A549 (cell line): ENCODE results near the gene GPT2. TPM values are rescaled to one million over a fixed set of nuclear protein-coding genes. Genes with fewer than 3 reads are reported as not detected.

ENCODE experiments used
- ATAC-seq, 2 experiments: fragments of 200-7000 bp in 1 of 2; fragments of >200 bp in 1 of 2; cut with Nextera tagmentation in 1 of 2; cut with Tn5 transposase in 1 of 2; 3 replicates each; pipeline versions ENCODE4 v1.8.0 to v1.9.1; 2018 to 2020; ENCODE audit warnings: mild to moderate bottlenecking in 1 of 2, moderate library complexity in 1 of 2
- CTCF ChIA-PET: fragments of 300-600 bp; sonication (Branson Sonifier 250); formaldehyde crosslinking; extraction: SDS; loops from one replicate; lab custom pipeline; 2021; ENCODE audit warnings: antibody characterized with exemption, inconsistent platforms; lab: Yijun Ruan, JAX
- POLR2A ChIA-PET: fragments of 350-600 bp; formaldehyde crosslinking; extraction: SDS; loops from one replicate; lab custom pipeline; 2021; ENCODE audit warnings: antibody characterized with exemption, inconsistent platforms; lab: Yijun Ruan, JAX
- DNase-seq, 2 experiments: peaks; one replicate each; pipeline versions ENCODE4 v3.0.0 to v3.0.0-alpha.2; 2011 to 2016; ENCODE audit warnings: low read depth in 1 of 2, low spot score in 1 of 2
- FAIRE-seq: peaks from 2 replicates; lab custom pipeline; 2011; peaks lifted over from hg19 to GRCh38; lab: Jason Lieb, UNC
- H3K27ac ChIP-seq, 2 experiments: fragments of >200 bp; sonication (Bioruptor Twin); formaldehyde crosslinking; 3 replicates each; pipeline ENCODE4 v1.5.1; 2016 to 2017
- H3K4me1 ChIP-seq: fragments of >200 bp; sonication (Bioruptor Twin); formaldehyde crosslinking; 3 replicates; pipeline ENCODE4 v1.6.1; 2016
- H3K4me2 ChIP-seq: fragments of >200 bp; sonication (Bioruptor Twin); formaldehyde crosslinking; 3 replicates; pipeline ENCODE4 v1.6.1; 2016
- H3K4me3 ChIP-seq: fragments of >200 bp; sonication (Bioruptor Twin); formaldehyde crosslinking; 3 replicates; pipeline ENCODE4 v1.5.1; 2016
- H3K9me3 ChIP-seq: fragments of >200 bp; sonication (Bioruptor Twin); formaldehyde crosslinking; 3 replicates; pipeline ENCODE4 v1.6.1; 2016
- CEBPB ChIP-seq, 2 experiments: fragments of >200 bp in 1 of 2; sonication (Bioruptor Twin) in 1 of 2; formaldehyde crosslinking in 1 of 2; IDR thresholded peaks; 2 replicates each; pipeline ENCODE4 v1.6.1; 2012 to 2016
- GATA3 ChIP-seq: IDR thresholded peaks from 2 replicates; pipeline ENCODE4 v1.6.1; 2012; ENCODE audit warnings: borderline replicate concordance
- HDAC2 ChIP-seq: fragments of 200-600 bp; sonication (generic); IDR thresholded peaks from 2 replicates; pipeline ENCODE4 v1.6.1; 2016
- KDM5A ChIP-seq: fragments of 200-600 bp; sonication (generic); IDR thresholded peaks from 2 replicates; pipeline ENCODE4 v1.6.1; 2016; ENCODE audit warnings: antibody characterized with exemption, mild to moderate bottlenecking
- MYC ChIP-seq: IDR thresholded peaks from 2 replicates; pipeline ENCODE4 v1.6.1; 2012; ENCODE audit warnings: mild to moderate bottlenecking, inconsistent platforms, low read length, improper control_type of control experiment, borderline replicate concordance
- NPAS2 ChIP-seq: fragments of 250-450 bp; sonication (Bioruptor Pico); IDR thresholded peaks from 2 replicates; pipeline ENCODE4 v1.8.0; 2022; ENCODE audit warnings: mild to moderate bottlenecking, moderate library complexity, borderline replicate concordance
- RAD21 ChIP-seq, 2 experiments: fragments of >200 bp in 1 of 2; sonication (Bioruptor Twin) in 1 of 2; formaldehyde crosslinking in 1 of 2; IDR thresholded peaks in 1 of 2; conservative IDR thresholded peaks in 1 of 2; 2 replicates in 1 of 2; 3 replicates in 1 of 2; pipeline ENCODE4 v1.6.1; 2012 to 2018; ENCODE audit warnings: inconsistent platforms in 1 of 2
- SMC3 ChIP-seq: fragments of >200 bp; sonication (Bioruptor Twin); formaldehyde crosslinking; IDR thresholded peaks from 3 replicates; pipeline ENCODE4 v1.6.1; 2018; ENCODE audit warnings: inconsistent platforms
- WGBS: methylation state at CpG from one replicate; pipeline ENCODE4 v1.1.6; 2017; ENCODE audit errors: missing lambda C conversion rate; 5-methylcytosine and 5-hydroxymethylcytosine counted together
- polyA plus RNA-seq, 4 experiments: library from polyadenylated mRNA; depleted of rRNA in 3 of 4; stranded (reverse); fragments of >200 nt; fragmentation: RNase III in 1 of 4; extraction: RNeasy Plus Mini Kit Qiagen cat#74134 plus additional on column Dnase treatment in 1 of 4; gene quantifications; 2 replicates in 3 of 4; 3 replicates in 1 of 4; pipeline ENCODE4 v1.2.3, GENCODE V29; 2011 to 2017
- TF ChIP-seq, protein P1 (sequence below): IDR thresholded peaks from 2 replicates; pipeline ENCODE4 v1.6.1; 2012
- TF ChIP-seq, protein P2 (sequence below): fragments of >200 bp; sonication (Bioruptor Twin); formaldehyde crosslinking; IDR thresholded peaks from 3 replicates; pipeline ENCODE4 v1.5.1; 2016
- TF ChIP-seq, protein P3 (sequence below): fragments of 250-450 bp; sonication (Bioruptor Pico); IDR thresholded peaks from 2 replicates; pipeline ENCODE4 v1.5.0; 2021; ENCODE audit warnings: mild to moderate bottlenecking, moderate library complexity, borderline replicate concordance
- TF ChIP-seq, protein P4 (sequence below): fragments of 450-650 bp; IDR thresholded peaks from 2 replicates; pipeline ENCODE4 v1.6.1; 2014; ENCODE audit warnings: antibody characterized with exemption
- TF ChIP-seq, protein P5 (sequence below): fragments of 150-350 bp; IDR thresholded peaks from 2 replicates; pipeline ENCODE4 v1.6.1; 2014; ENCODE audit warnings: low read depth, mild to moderate bottlenecking, low read length

GPT2 gene
- polyA plus RNA-seq, 2 of the 4 experiments (the other 2 are of a cell fraction) = 8.9 to 15.3 TPM

DNA sequence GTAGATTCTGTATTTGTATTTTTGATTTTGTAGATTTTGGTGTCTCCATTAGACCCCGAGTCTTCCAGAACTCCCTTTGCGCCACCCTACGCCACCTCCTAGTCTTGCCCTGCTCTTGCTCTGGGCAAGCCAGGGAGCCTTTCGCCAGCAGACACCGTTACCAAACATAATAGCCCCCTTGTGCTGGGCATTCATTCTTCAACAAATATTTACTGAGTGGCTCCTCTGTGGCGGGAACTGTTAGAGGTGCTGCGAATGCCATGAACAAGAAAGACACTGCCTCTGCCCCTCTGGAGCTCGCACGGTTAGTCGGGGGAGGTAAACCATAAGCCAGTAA, 841 bp upstream of the GPT2 start (continued):
- no peak for TF ChIP-seq RAD21 (conservative IDR thresholded peaks at IDR 0.05 in 1 of 2, IDR thresholded peaks at IDR 0.05 in 1 of 2)
- no peak for TF ChIP-seq HDAC2
- TF ChIP-seq, protein P1, sequence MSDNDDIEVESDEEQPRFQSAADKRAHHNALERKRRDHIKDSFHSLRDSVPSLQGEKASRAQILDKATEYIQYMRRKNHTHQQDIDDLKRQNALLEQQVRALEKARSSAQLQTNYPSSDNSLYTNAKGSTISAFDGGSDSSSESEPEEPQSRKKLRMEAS = no peak
- TF ChIP-seq SMC3 = no peak
- TF ChIP-seq, protein P2, sequence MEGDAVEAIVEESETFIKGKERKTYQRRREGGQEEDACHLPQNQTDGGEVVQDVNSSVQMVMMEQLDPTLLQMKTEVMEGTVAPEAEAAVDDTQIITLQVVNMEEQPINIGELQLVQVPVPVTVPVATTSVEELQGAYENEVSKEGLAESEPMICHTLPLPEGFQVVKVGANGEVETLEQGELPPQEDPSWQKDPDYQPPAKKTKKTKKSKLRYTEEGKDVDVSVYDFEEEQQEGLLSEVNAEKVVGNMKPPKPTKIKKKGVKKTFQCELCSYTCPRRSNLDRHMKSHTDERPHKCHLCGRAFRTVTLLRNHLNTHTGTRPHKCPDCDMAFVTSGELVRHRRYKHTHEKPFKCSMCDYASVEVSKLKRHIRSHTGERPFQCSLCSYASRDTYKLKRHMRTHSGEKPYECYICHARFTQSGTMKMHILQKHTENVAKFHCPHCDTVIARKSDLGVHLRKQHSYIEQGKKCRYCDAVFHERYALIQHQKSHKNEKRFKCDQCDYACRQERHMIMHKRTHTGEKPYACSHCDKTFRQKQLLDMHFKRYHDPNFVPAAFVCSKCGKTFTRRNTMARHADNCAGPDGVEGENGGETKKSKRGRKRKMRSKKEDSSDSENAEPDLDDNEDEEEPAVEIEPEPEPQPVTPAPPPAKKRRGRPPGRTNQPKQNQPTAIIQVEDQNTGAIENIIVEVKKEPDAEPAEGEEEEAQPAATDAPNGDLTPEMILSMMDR = no peak
- no peak for TF ChIP-seq MYC
- TF ChIP-seq, all 56 proteins: peak for 0

DNA sequence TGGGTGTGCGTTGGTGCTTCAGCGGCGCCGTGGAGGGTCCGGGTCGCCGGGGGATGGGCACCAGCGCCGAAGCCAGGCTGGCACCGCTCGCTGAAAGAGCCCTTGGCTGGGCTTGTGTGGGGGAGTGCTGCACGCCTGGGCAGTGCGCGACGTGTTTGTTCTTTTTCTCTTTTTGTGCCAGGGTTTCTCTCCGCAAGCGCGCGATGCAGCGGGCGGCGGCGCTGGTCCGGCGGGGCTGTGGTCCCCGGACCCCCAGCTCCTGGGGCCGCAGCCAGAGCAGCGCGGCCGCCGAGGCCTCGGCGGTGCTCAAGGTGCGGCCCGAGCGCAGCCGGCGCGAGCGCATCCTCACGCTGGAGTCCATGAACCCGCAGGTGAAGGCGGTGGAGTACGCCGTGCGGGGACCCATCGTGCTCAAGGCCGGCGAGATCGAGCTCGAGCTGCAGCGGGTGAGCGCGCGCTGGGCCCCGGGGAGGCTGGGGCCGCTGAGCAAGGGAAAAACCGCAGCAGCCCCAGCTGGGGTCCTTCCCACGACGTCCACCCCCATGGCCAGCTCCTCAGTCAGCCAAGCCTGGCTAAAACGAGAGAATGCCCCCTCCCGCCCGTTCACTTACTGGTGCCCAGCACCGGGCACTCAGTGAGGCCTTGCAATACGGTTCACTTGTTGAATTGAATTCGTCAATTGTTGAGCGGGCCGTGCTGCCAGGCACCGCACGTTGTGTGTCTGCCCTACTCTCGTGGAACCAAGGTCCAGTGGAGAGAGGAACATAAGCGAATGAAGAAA, 541 bp downstream of the GPT2 start:
- H3K4me1 ChIP-seq = peaks cover 18% of the 10 kb centered on the region; the same call in 2 of the 3 replicates
- ChIA-PET CTCF (interaction anchor here (1.0 to 7.4 kb wide), 9 partner anchors 24 to 64 kb away, joined by 3 to 47 read pairs (median 5); no protein-coding TSS in a partner anchor), POLR2A (interaction anchor here (1.1 to 1.3 kb wide), 3 partner anchors 14 to 95 kb away, joined by 5 to 8 read pairs (median 6); partner anchors contain the start of gene C16orf87)
- peak overlapping the region; percentile 87 for H3K4me2 ChIP-seq
- no peaks in the 10 kb centered on the region for H3K9me3 ChIP-seq
- peak overlapping the region; percentile 69 to 92 for H3K27ac ChIP-seq
- peak overlapping the region; percentile 62 for H3K4me3 ChIP-seq
- FAIRE-seq (no peak), DNase-seq (no peak), ATAC-seq (peak; percentile 1 to 54; a peak in 4 of 6 replicates)
- no peak for TF ChIP-seq KDM5A
- TF ChIP-seq, protein P3, sequence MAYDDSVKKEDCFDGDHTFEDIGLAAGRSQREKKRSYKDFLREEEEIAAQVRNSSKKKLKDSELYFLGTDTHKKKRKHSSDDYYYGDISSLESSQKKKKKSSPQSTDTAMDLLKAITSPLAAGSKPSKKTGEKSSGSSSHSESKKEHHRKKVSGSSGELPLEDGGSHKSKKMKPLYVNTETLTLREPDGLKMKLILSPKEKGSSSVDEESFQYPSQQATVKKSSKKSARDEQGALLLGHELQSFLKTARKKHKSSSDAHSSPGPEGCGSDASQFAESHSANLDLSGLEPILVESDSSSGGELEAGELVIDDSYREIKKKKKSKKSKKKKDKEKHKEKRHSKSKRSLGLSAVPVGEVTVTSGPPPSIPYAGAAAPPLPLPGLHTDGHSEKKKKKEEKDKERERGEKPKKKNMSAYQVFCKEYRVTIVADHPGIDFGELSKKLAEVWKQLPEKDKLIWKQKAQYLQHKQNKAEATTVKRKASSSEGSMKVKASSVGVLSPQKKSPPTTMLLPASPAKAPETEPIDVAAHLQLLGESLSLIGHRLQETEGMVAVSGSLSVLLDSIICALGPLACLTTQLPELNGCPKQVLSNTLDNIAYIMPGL (CRISPR knock-in tag) = no peak
- TF ChIP-seq NPAS2 (CRISPR knock-in tag) = no peak
- no peak for TF ChIP-seq CEBPB (IDR thresholded peaks at IDR 0.05)
- 16% methylated on average over 43 of the region's 72 CpGs for WGBS

DNA sequence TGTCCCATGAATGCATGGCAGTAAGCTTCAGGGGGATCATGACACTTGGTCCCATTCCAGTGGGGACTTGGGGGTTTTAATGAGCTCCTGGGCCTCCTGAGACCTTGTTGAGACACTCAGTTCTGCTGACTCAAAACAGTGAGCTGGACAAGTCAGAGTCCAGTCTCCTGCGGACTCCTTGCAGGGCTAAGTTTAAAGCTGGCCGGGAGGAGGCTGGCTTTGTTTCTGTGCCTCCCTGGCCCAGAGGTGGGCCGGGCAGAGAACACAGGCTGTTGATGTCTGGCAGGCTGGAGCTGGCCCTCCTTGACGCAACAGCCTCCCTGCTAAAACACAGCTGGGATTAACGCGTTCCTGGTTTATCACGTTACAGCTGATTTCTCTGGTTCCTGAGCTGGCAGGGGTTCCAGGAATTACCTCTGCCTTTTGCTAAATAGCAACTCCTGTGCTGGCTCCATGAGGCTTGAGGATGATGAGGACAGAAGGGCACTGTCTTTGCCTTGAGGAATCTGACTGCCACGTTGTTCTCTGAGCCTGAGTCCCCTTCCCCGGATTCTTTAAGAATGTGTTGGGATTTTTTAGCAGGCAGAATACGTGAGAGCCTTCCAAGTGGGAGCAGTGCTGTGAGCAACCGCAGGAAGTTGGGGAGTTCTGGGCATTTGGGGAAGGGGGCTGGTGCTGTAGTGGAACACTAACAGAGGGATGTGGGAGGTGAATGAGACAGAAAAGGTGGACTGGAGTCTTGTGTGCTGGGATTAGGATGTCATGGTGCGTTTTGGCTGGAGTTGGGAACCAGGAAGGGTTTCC, 2.0 kb downstream of the GPT2 start:
- FAIRE-seq (no peak), ATAC-seq (no peak), DNase-seq (no peak)
- CTCF ChIA-PET = interaction anchor here (0.6 to 7.4 kb wide), 9 partner anchors 14 to 44 kb away, joined by 3 to 47 read pairs (median 4); no protein-coding TSS in a partner anchor
- 82% methylated on average over 10 of the region's 12 CpGs for WGBS
- POLR2A ChIA-PET = no interaction called here
- Histone ChIP-seq H3K4me2 (peak overlapping the region; percentile 87; the same call in 1 of the 3 replicates), H3K4me3 (no peak overlapping the region), H3K27ac (no peak overlapping the region), H3K9me3 (no peaks in the 10 kb centered on the region), H3K4me1 (peaks cover 18% of the 10 kb centered on the region; the same call in 2 of the 3 replicates)
- TF ChIP-seq, protein P4, sequence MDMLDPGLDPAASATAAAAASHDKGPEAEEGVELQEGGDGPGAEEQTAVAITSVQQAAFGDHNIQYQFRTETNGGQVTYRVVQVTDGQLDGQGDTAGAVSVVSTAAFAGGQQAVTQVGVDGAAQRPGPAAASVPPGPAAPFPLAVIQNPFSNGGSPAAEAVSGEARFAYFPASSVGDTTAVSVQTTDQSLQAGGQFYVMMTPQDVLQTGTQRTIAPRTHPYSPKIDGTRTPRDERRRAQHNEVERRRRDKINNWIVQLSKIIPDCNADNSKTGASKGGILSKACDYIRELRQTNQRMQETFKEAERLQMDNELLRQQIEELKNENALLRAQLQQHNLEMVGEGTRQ = no peak
- no peak for TF ChIP-seq GATA3
- TF ChIP-seq, protein P1 = no peak
- TF ChIP-seq, protein P5, sequence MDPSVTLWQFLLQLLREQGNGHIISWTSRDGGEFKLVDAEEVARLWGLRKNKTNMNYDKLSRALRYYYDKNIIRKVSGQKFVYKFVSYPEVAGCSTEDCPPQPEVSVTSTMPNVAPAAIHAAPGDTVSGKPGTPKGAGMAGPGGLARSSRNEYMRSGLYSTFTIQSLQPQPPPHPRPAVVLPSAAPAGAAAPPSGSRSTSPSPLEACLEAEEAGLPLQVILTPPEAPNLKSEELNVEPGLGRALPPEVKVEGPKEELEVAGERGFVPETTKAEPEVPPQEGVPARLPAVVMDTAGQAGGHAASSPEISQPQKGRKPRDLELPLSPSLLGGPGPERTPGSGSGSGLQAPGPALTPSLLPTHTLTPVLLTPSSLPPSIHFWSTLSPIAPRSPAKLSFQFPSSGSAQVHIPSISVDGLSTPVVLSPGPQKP = no peak
